H9 (cell line): ENCODE data around the gene UNC5C. TPM values are rescaled to one million over a fixed set of nuclear protein-coding genes. Genes with fewer than 3 reads are reported as not detected.

Experiments
- DNase-seq: peaks from one replicate; pipeline ENCODE4 v3.0.0-alpha.2; 2017
- H2AFZ ChIP-seq: one replicate; pipeline ENCODE4 v1.6.1; 2013; ENCODE audit warnings: mild to moderate bottlenecking, low read length, control low read depth, moderate library complexity
- H2AK5ac ChIP-seq: 2 replicates; pipeline ENCODE4 v1.6.1; 2013; ENCODE audit warnings: low read length, control low read depth, mixed read lengths; ENCODE audit not compliant: insufficient read length
- H2BK120ac ChIP-seq: one replicate; pipeline ENCODE4 v1.6.1; 2013; ENCODE audit warnings: low read depth, mild to moderate bottlenecking, low read length, control low read depth, inconsistent platforms; ENCODE audit not compliant: poor library complexity, severe bottlenecking
- H2BK12ac ChIP-seq: 2 replicates; pipeline ENCODE4 v1.6.1; 2013; ENCODE audit warnings: low read length, control low read depth, mixed read lengths, low read depth; ENCODE audit not compliant: insufficient read length
- H2BK15ac ChIP-seq: 2 replicates; pipeline ENCODE4 v1.6.1; 2013; ENCODE audit warnings: low read depth, low read length, control low read depth
- H2BK20ac ChIP-seq: one replicate; pipeline ENCODE4 v1.6.1; 2013; ENCODE audit warnings: low read depth, mild to moderate bottlenecking, low read length, control low read depth, inconsistent platforms; ENCODE audit not compliant: poor library complexity, severe bottlenecking
- H2BK5ac ChIP-seq: 2 replicates; pipeline ENCODE4 v1.6.1; 2013; ENCODE audit warnings: low read length, control low read depth, mixed read lengths; ENCODE audit not compliant: insufficient read length
- H3K14ac ChIP-seq: 2 replicates; pipeline ENCODE4 v1.6.1; 2013; ENCODE audit warnings: low read length, control low read depth; ENCODE audit not compliant: insufficient read depth
- H3K18ac ChIP-seq: 2 replicates; pipeline ENCODE4 v1.6.1; 2013; ENCODE audit warnings: low read depth, mild to moderate bottlenecking, mixed read lengths, low read length, control low read depth; ENCODE audit not compliant: insufficient read length
- H3K23ac ChIP-seq: 2 replicates; pipeline ENCODE4 v1.6.1; 2013; ENCODE audit warnings: low read length, control low read depth, mixed read lengths, low read depth; ENCODE audit not compliant: insufficient read length
- H3K23me2 ChIP-seq: 2 replicates; pipeline ENCODE4 v1.6.1; 2013; ENCODE audit warnings: low read depth, mild to moderate bottlenecking, mixed read lengths, low read length, control low read depth; ENCODE audit not compliant: insufficient read length, poor library complexity, severe bottlenecking
- H3K27ac ChIP-seq: 2 replicates; pipeline ENCODE4 v1.5.1; 2013; ENCODE audit warnings: low read length, control low read depth, mixed read lengths, low read depth; ENCODE audit not compliant: insufficient read length
- H3K27me3 ChIP-seq: 2 replicates; pipeline ENCODE4 v1.6.1; 2013; ENCODE audit warnings: low read length, control low read depth, inconsistent platforms; ENCODE audit not compliant: insufficient read depth
- H3K4ac ChIP-seq: 2 replicates; pipeline ENCODE4 v1.6.1; 2013; ENCODE audit warnings: low read depth, mild to moderate bottlenecking, control low read depth, inconsistent platforms, low read length, moderate library complexity
- H3K4me1 ChIP-seq: 2 replicates; pipeline ENCODE4 v1.6.1; 2013; ENCODE audit warnings: low read length, control low read depth, inconsistent platforms; ENCODE audit not compliant: insufficient read depth
- H3K4me2 ChIP-seq: 2 replicates; pipeline ENCODE4 v1.6.1; 2013; ENCODE audit warnings: low read length, control low read depth, mixed read lengths; ENCODE audit not compliant: insufficient read length, insufficient read depth
- H3K56ac ChIP-seq: 2 replicates; pipeline ENCODE4 v1.6.1; 2013; ENCODE audit warnings: low read depth, mild to moderate bottlenecking, mixed read lengths, low read length, control low read depth; ENCODE audit not compliant: insufficient read length
- H3K79me1 ChIP-seq: 2 replicates; pipeline ENCODE4 v1.6.1; 2013; ENCODE audit warnings: low read depth, mild to moderate bottlenecking, moderate library complexity, low read length, control low read depth, inconsistent platforms; ENCODE audit not compliant: insufficient read depth, poor library complexity, severe bottlenecking
- H3K79me2 ChIP-seq: 2 replicates; pipeline ENCODE4 v1.6.1; 2013; ENCODE audit warnings: low read length, control low read depth, inconsistent platforms; ENCODE audit not compliant: insufficient read depth
- H3K9ac ChIP-seq: 2 replicates; pipeline ENCODE4 v1.6.1; 2013; ENCODE audit warnings: low read length, control low read depth, mixed read lengths; ENCODE audit not compliant: insufficient read length; ENCODE audit errors: extremely low read depth
- H3K9me3 ChIP-seq: one replicate; pipeline ENCODE4 v1.6.1; 2013; ENCODE audit warnings: low read depth, low read length, inconsistent platforms; ENCODE audit not compliant: control insufficient read depth
- H3T11ph ChIP-seq: one replicate; pipeline ENCODE4 v1.6.1; 2013; ENCODE audit warnings: mild to moderate bottlenecking, low read length, control low read depth, inconsistent platforms
- H4K20me1 ChIP-seq: one replicate; pipeline ENCODE4 v1.6.1; 2013; ENCODE audit not compliant: control insufficient read depth, insufficient read length, insufficient read depth
- H4K5ac ChIP-seq: 2 replicates; pipeline ENCODE4 v1.6.1; 2013; ENCODE audit warnings: low read depth, mild to moderate bottlenecking, mixed read lengths, low read length, control low read depth; ENCODE audit not compliant: insufficient read length
- H4K8ac ChIP-seq: replicated peaks from 2 replicates; pipeline ENCODE4 v1.6.1; 2013; ENCODE audit warnings: low read length, control low read depth, mixed read lengths, low read depth; ENCODE audit not compliant: insufficient read length
- H4K91ac ChIP-seq: 2 replicates; pipeline ENCODE4 v1.6.1; 2013; ENCODE audit warnings: low read depth, mild to moderate bottlenecking, moderate library complexity, mixed read lengths, low read length, control low read depth; ENCODE audit not compliant: insufficient read length
- H3K27ac Mint-ChIP-seq, 3 experiments: 2 replicates in 2 of 3; 3 replicates in 1 of 3; pipeline ENCODE4 v1.8.0; 2020 to 2021; ENCODE audit warnings: mixed read lengths in 3 of 3, mild to moderate bottlenecking in 1 of 3, moderate library complexity in 1 of 3
- H3K27me3 Mint-ChIP-seq: 2 replicates; pipeline ENCODE4 v1.8.0; 2021; ENCODE audit warnings: low read depth, mild to moderate bottlenecking, moderate library complexity, mixed read lengths
- H3K36me3 Mint-ChIP-seq, 3 experiments: 2 replicates in 2 of 3; 3 replicates in 1 of 3; pipeline ENCODE4 v1.8.0; 2020 to 2021; ENCODE audit warnings: low read depth in 3 of 3, mixed read lengths in 3 of 3; ENCODE audit not compliant: insufficient read depth in 1 of 3
- H3K4me1 Mint-ChIP-seq, 2 experiments: 2 replicates each; pipeline ENCODE4 v1.8.0; 2020; ENCODE audit warnings: mixed read lengths in 2 of 2
- H3K4me3 Mint-ChIP-seq, 2 experiments: 2 replicates in 1 of 2; 3 replicates in 1 of 2; pipeline ENCODE4 v1.8.0; 2020 to 2021; ENCODE audit warnings: mild to moderate bottlenecking in 2 of 2, mixed read lengths in 2 of 2, moderate library complexity in 1 of 2
- H3K9me3 Mint-ChIP-seq, 2 experiments: 2 replicates in 1 of 2; 3 replicates in 1 of 2; pipeline ENCODE4 v1.8.0; 2020; ENCODE audit warnings: mild to moderate bottlenecking in 2 of 2, mixed read lengths in 2 of 2, moderate library complexity in 1 of 2
- WGBS: extraction: QIAGEN DNeasy Blood & Tissue Kit; methylation state at CpG from one replicate; pipeline ENCODE4 v1.1.7; 2013; ENCODE audit warnings: missing lambda C conversion rate, low lambda C conversion rate, mixed read lengths; ENCODE audit not compliant: insufficient read length; ENCODE audit errors: extremely low coverage; 5-methylcytosine and 5-hydroxymethylcytosine counted together
- total RNA-seq: library from RNA; stranded (reverse); gene quantifications from 2 replicates; pipeline ENCODE4 v1.2.1, GENCODE V29; 2021
- TF ChIP-seq, protein P1 (sequence below): fragments of 200-600 bp; sonication (generic); conservative IDR thresholded peaks from 3 replicates; pipeline ENCODE4 v1.8.0; 2021; ENCODE audit warnings: antibody characterized with exemption, mild to moderate bottlenecking

The UNC5C gene
- total RNA-seq, 1 experiment from 2014 or later = not detected

DNA sequence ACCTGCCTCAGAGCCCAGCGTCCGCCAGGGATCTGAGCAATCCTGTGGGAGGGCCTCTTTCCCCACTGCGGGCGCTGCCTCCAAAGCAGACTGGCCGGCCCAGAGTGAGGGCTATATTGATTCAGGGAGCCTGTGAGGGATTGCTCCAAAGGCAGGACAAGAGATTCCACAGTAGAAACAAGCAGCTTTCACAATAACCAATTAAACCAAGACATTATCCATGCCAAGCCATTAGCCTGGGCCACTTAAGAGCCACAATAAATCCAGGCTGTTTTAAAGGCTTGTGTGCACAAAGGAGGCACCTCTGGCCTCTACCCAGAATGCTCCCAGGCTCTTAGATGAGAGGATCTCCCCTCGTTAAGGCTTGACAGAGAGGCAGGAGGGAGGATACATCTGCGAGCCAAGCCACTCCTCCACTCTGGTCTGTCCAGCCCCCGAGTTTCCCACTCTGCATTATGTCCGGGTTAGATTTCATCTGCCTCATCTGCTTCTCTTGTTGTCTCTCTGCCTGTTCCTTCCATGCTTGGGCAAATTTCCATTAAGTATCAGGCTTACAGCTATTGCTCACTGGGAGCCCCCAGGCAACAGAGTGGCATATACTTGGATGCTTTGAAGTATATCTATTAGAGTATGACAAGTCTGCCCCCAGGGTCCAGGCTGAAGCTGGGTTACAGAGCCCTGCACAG, 357.9 kb downstream of the UNC5C start:
- H2BK120ac ChIP-seq = no peak overlapping the region
- TF ChIP-seq, protein P1, sequence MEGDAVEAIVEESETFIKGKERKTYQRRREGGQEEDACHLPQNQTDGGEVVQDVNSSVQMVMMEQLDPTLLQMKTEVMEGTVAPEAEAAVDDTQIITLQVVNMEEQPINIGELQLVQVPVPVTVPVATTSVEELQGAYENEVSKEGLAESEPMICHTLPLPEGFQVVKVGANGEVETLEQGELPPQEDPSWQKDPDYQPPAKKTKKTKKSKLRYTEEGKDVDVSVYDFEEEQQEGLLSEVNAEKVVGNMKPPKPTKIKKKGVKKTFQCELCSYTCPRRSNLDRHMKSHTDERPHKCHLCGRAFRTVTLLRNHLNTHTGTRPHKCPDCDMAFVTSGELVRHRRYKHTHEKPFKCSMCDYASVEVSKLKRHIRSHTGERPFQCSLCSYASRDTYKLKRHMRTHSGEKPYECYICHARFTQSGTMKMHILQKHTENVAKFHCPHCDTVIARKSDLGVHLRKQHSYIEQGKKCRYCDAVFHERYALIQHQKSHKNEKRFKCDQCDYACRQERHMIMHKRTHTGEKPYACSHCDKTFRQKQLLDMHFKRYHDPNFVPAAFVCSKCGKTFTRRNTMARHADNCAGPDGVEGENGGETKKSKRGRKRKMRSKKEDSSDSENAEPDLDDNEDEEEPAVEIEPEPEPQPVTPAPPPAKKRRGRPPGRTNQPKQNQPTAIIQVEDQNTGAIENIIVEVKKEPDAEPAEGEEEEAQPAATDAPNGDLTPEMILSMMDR = no peak
- peaks cover 0 to 1% (median 0%) of the 10 kb centered on the region in 3 experiments; a peak in 1 of 7 replicates for H3K36me3 Mint-ChIP-seq
- H2BK5ac ChIP-seq = no peak overlapping the region
- no peak overlapping the region for H2AK5ac ChIP-seq
- H3K9me3 ChIP-seq = no peaks in the 10 kb centered on the region
- H4K5ac ChIP-seq = no peak overlapping the region
- H4K20me1 ChIP-seq = no peaks in the 10 kb centered on the region
- no peak overlapping the region for H2AFZ ChIP-seq
- H3K4me1 Mint-ChIP-seq = peaks cover 8 to 10% of the 10 kb centered on the region in 2 experiments
- H4K8ac ChIP-seq = no peak overlapping the region
- no peak overlapping the region for H2BK12ac ChIP-seq
- no peak overlapping the region for H2BK20ac ChIP-seq
- no peak for DNase-seq
- H3K27me3 Mint-ChIP-seq = peaks cover 7% of the 10 kb centered on the region
- no peaks in the 10 kb centered on the region for H3K23me2 ChIP-seq
- H3T11ph ChIP-seq = no peak overlapping the region
- H3K79me1 ChIP-seq = no peaks in the 10 kb centered on the region
- H3K23ac ChIP-seq = no peak overlapping the region
- no peaks in the 10 kb centered on the region for H3K9me3 Mint-ChIP-seq
- H2BK15ac ChIP-seq = no peak overlapping the region
- no peak overlapping the region for H3K9ac ChIP-seq
- H3K14ac ChIP-seq = no peak overlapping the region; the same call in 1 of the 2 replicates
- H3K4ac ChIP-seq = no peak overlapping the region
- H3K27me3 ChIP-seq = no peaks in the 10 kb centered on the region
- no peak overlapping the region for H3K4me2 ChIP-seq
- H3K56ac ChIP-seq = no peak overlapping the region
- H3K4me1 ChIP-seq = no peaks in the 10 kb centered on the region
- H3K27ac ChIP-seq = no peak overlapping the region
- H3K27ac Mint-ChIP-seq = no peak overlapping the region
- WGBS = no CpG with 5 or more reads among the region's 9 CpGs
- no peak overlapping the region for H4K91ac ChIP-seq
- no peak overlapping the region for H3K4me3 Mint-ChIP-seq
- H3K18ac ChIP-seq = no peak overlapping the region
- H3K79me2 ChIP-seq = no peaks in the 10 kb centered on the region
